Measurements from ENCODE around the gene AGTR1. TPM values are rescaled to one million over a fixed set of nuclear protein-coding genes. Genes with fewer than 3 reads are reported as not detected.

Gene AGTR1
- total RNA-seq, 3 donors from 2014 or later, result 0.52 to 20.0 (median 4.2) TPM

DNA sequence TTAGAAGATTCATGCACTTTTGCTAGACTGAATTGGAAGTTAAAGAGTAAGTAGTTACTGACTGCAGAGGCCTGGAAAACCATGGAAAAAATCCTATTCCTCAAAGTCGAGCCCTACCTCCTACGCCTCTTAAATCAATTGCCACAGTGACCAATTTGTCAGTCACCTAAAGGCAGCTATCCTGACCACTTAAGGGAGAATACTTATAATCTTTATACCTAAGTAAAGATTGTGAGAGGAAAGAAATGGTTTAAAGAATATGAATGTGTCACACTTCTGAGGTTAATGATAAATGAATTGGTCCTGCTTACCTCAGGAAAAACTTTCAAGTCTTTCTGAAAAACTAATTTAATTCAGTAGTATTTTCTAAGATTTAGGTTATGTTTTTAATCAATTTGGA is 42.6 kb downstream of the AGTR1 start:
- H3K9me3 ChIP-seq, result no peaks in the 10 kb centered on the region
- intact Hi-C loops (cut with DNase I, micrococcal nuclease), result no loop called here
- no peak for ATAC-seq
- H3K4me1 ChIP-seq (ENCODE audit: low read depth), result no peaks in the 10 kb centered on the region
- TF ChIP-seq, protein P1, sequence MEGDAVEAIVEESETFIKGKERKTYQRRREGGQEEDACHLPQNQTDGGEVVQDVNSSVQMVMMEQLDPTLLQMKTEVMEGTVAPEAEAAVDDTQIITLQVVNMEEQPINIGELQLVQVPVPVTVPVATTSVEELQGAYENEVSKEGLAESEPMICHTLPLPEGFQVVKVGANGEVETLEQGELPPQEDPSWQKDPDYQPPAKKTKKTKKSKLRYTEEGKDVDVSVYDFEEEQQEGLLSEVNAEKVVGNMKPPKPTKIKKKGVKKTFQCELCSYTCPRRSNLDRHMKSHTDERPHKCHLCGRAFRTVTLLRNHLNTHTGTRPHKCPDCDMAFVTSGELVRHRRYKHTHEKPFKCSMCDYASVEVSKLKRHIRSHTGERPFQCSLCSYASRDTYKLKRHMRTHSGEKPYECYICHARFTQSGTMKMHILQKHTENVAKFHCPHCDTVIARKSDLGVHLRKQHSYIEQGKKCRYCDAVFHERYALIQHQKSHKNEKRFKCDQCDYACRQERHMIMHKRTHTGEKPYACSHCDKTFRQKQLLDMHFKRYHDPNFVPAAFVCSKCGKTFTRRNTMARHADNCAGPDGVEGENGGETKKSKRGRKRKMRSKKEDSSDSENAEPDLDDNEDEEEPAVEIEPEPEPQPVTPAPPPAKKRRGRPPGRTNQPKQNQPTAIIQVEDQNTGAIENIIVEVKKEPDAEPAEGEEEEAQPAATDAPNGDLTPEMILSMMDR (IDR thresholded peaks at IDR 0.05), result no peak
- no peaks in the 10 kb centered on the region for H3K36me3 ChIP-seq (ENCODE audit: low read depth)
- no peak for DNase-seq
- H3K4me3 ChIP-seq, result no peak overlapping the region

DNA sequence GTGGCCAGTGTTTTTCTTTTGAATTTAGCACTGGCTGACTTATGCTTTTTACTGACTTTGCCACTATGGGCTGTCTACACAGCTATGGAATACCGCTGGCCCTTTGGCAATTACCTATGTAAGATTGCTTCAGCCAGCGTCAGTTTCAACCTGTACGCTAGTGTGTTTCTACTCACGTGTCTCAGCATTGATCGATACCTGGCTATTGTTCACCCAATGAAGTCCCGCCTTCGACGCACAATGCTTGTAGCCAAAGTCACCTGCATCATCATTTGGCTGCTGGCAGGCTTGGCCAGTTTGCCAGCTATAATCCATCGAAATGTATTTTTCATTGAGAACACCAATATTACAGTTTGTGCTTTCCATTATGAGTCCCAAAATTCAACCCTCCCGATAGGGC is 43.5 kb downstream of the AGTR1 start:
- Histone ChIP-seq H3K36me3 (ENCODE audit: low read depth) (no peaks in the 10 kb centered on the region), H3K4me1 (ENCODE audit: low read depth) (no peaks in the 10 kb centered on the region), H3K9me3 (no peaks in the 10 kb centered on the region), H3K4me3 (no peak overlapping the region)
- ATAC-seq, result no peak
- TF ChIP-seq, protein P1 (IDR thresholded peaks at IDR 0.05), result no peak
- no peak for DNase-seq
- intact Hi-C loops (cut with DNase I, micrococcal nuclease), result no loop called here

DNA sequence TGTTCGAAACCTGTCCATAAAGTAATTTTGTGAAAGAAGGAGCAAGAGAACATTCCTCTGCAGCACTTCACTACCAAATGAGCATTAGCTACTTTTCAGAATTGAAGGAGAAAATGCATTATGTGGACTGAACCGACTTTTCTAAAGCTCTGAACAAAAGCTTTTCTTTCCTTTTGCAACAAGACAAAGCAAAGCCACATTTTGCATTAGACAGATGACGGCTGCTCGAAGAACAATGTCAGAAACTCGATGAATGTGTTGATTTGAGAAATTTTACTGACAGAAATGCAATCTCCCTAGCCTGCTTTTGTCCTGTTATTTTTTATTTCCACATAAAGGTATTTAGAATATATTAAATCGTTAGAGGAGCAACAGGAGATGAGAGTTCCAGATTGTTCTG is 44.4 kb downstream of the AGTR1 start:
- TF ChIP-seq, protein P1 (IDR thresholded peaks at IDR 0.05), result no peak
- Histone ChIP-seq H3K36me3 (ENCODE audit: low read depth) (no peaks in the 10 kb centered on the region), H3K4me1 (ENCODE audit: low read depth) (no peaks in the 10 kb centered on the region), H3K9me3 (no peaks in the 10 kb centered on the region), H3K4me3 (no peak overlapping the region)
- DNase-seq, result no peak
- no peak for ATAC-seq
- intact Hi-C loops (cut with DNase I, micrococcal nuclease), result no loop called here

DNA sequence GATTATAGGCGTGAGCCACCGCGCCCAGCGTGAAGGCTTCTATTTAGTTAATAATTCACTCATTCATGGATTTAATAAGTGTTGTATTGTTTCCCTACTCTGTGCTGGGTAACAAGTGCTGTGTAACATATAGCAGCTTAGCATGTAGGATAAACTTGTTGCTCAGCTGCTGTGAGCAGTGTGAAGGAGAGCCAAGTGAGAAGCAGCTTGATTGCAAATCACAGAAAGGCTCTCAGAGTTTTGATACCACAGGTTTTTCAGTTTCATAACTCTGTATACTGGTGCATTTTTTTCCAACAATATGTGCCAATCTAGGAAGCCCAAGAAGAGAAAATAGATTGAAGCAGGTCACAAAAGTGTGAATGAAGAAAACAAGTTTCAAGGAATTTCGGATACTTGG is 48.4 kb downstream of the AGTR1 start:
- intact Hi-C loops (cut with DNase I, micrococcal nuclease), result no loop called here
- Histone ChIP-seq H3K9me3 (no peaks in the 10 kb centered on the region), H3K4me3 (no peak overlapping the region), H3K36me3 (ENCODE audit: low read depth) (no peaks in the 10 kb centered on the region), H3K4me1 (ENCODE audit: low read depth) (no peaks in the 10 kb centered on the region)
- DNase-seq, result no peak
- ATAC-seq, result no peak
- TF ChIP-seq, protein P1 (IDR thresholded peaks at IDR 0.05), result no peak

DNA sequence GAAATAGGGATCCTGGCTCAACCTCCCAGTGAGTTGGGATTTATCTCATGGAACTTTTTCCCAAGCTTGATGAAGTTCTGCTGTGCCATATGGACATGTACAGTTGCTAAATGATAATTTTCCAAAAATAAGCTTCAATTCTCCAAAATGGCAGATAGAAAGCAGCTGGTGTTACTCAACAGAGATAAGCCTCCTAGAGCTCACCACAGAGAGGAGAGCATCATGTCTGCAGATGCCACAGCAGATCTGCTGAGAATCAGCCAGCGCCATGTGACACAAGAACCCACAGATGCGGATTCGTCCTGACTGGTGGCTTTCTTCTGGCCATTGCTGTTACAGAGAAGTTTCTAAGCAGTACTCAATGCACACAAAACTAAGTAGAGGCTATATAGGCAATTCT is 50.6 kb downstream of the AGTR1 start:
- H3K9me3 ChIP-seq, result no peaks in the 10 kb centered on the region
- TF ChIP-seq, protein P1 (IDR thresholded peaks at IDR 0.05), result no peak
- DNase-seq (no peak), ATAC-seq (no peak)
- intact Hi-C loops (cut with DNase I, micrococcal nuclease), result no loop called here
- H3K36me3 ChIP-seq (ENCODE audit: low read depth), result no peaks in the 10 kb centered on the region
- no peaks in the 10 kb centered on the region for H3K4me1 ChIP-seq (ENCODE audit: low read depth)
- no peak overlapping the region for H3K4me3 ChIP-seq

DNA sequence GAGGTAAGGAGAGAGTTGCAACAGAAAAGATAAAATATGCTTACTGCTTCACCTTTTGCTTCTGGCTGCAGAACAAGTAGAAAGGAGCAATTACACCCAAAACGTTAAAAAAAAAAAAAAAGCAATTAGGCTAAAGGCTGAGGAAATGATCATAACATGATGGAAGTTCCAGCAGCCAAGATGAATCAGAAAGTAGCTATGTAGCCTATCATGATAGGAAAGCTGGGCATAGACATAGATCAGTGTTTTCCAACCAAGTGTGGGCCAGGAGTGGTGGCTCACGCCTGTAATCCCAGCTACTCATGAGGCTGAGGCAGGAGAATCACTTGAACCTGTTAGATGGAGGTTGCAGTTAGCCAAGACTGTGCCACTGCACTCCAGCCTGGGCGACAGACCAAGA is 52.6 kb downstream of the AGTR1 start:
- ATAC-seq (no peak), DNase-seq (no peak)
- intact Hi-C loops (cut with DNase I, micrococcal nuclease), result no loop called here
- H3K9me3 ChIP-seq, result no peaks in the 10 kb centered on the region
- no peaks in the 10 kb centered on the region for H3K36me3 ChIP-seq (ENCODE audit: low read depth)
- no peaks in the 10 kb centered on the region for H3K4me1 ChIP-seq (ENCODE audit: low read depth)
- TF ChIP-seq, protein P1 (IDR thresholded peaks at IDR 0.05), result no peak
- no peak overlapping the region for H3K4me3 ChIP-seq

All from mucosa of descending colon (tissue), 3 donors.